ENCODE data around the gene GTF2E1.

DNA sequence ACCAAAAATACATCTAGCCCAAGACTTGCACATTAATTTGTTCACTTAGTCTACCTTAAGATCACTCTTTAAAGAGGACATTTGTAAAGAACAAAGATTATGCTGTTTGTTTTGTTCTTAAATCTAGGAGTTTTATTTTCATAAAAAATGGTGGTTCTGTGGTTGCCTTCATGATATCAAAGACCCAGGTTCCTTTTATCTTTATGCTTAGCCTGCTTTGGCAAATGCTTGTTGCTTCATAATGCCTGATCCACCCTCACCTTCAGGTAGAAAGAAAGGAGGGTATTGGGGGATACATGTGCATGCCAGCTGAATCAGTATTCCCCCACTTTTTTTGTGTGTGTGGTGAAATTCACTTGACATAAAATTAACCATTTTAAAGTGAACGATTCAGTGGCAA lies 48.5 kb downstream of the GTF2E1 start:
- TF ChIP-seq CTCF (IDR thresholded peaks at IDR 0.05; ENCODE audit: low read depth, low read length, poor library complexity, severe bottlenecking) (no peak), EZH2phosphoT487 (IDR thresholded peaks at IDR 0.05; ENCODE audit: borderline replicate concordance, low read length) (no peak)
